22Rv1 (cell line): Measurements from ENCODE around the gene OLFM2.

Experiments used
- ZFX ChIP-seq: fragments of 450-650 bp; IDR thresholded peaks from 2 replicates; pipeline ENCODE4 v1.6.1; 2017; ENCODE audit warnings: antibody characterized with exemption, borderline replicate concordance
- TF ChIP-seq, protein P1 (sequence below): fragments of 450-650 bp; IDR thresholded peaks from 2 replicates; pipeline ENCODE4 v1.5.1; 2017; ENCODE audit warnings: mild to moderate bottlenecking

DNA sequence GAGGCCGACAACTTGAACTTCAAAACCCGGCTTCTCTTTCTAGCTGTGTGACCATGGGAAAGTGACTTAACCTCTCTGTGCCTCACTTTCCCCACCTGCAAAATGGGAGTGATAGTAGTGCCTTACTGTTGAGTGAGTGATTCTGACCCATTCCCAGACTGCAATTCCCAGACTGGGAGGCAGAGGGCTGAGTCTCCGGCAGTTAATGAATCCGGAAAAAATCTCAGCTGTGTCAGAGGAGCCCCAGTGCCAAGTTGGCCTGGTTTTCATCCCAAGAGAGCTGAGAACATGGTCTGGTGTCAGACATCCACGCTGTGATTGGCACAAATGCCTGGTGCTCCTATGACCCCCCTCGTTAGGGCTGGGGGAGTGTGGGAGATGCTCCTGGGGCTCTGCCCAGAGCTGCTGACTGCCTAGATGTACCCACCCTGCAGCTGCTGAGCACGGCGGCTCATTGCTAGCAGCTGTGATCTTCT lies 51.2 kb downstream of the OLFM2 start:
- TF ChIP-seq, protein P1, sequence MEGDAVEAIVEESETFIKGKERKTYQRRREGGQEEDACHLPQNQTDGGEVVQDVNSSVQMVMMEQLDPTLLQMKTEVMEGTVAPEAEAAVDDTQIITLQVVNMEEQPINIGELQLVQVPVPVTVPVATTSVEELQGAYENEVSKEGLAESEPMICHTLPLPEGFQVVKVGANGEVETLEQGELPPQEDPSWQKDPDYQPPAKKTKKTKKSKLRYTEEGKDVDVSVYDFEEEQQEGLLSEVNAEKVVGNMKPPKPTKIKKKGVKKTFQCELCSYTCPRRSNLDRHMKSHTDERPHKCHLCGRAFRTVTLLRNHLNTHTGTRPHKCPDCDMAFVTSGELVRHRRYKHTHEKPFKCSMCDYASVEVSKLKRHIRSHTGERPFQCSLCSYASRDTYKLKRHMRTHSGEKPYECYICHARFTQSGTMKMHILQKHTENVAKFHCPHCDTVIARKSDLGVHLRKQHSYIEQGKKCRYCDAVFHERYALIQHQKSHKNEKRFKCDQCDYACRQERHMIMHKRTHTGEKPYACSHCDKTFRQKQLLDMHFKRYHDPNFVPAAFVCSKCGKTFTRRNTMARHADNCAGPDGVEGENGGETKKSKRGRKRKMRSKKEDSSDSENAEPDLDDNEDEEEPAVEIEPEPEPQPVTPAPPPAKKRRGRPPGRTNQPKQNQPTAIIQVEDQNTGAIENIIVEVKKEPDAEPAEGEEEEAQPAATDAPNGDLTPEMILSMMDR: peak; percentile 16; the same call in 1 of the 2 replicates
- TF ChIP-seq ZFX: no peak
